ENCODE results near the gene VWA5B2.

VWA5B2 gene

GRCh38 chr3:184242297-184242685, 12.9 kb downstream of the VWA5B2 start:
- H3K4me3 ChIP-seq (ENCODE audit: low read depth, low read length), result no peak overlapping the region
- in situ Hi-C loops (cut with HindIII; ENCODE audit: low sequenced_read_pairs), result loop anchor here (25.0 kb wide), 1 partner anchor 355 kb away; the partner anchor contains the start of gene PARL
- TF ChIP-seq CTCF (IDR thresholded peaks at IDR 0.05; ENCODE audit: low read depth, low read length, missing control alignments), result no peak
- no peak for DNase-seq (ENCODE audit: low read depth)

GRCh38 chr3:184248454-184249411, 19.3 kb downstream of the VWA5B2 start, which contains the start of gene ALG3:
ALG3 (minus strand) TSS chr3:184248962; CDS start chr3:184248940, 22 bp downstream.
- DNase-seq (ENCODE audit: low read depth), result peak; percentile 78
- H3K4me3 ChIP-seq (ENCODE audit: low read depth, low read length), result peak within 1 kb of the TSS; percentile 95
- TF ChIP-seq CTCF (IDR thresholded peaks at IDR 0.05; ENCODE audit: low read depth, low read length, missing control alignments), result no peak
- in situ Hi-C loops (cut with HindIII; ENCODE audit: low sequenced_read_pairs), result loop anchor here (25.0 kb wide), 1 partner anchor 361 kb away; the partner anchor contains the start of gene PARL

- in situ Hi-C loops (cut with HindIII; ENCODE audit: low sequenced_read_pairs), result loop anchor here (25.0 kb wide), 1 partner anchor 362 kb away; the partner anchor contains the start of gene PARL
- peak within 1 kb of the TSS; percentile 95 for H3K4me3 ChIP-seq (ENCODE audit: low read depth, low read length)
- TF ChIP-seq CTCF (IDR thresholded peaks at IDR 0.05; ENCODE audit: low read depth, low read length, missing control alignments), result peak; percentile 51
- DNase-seq (ENCODE audit: low read depth), result peak; percentile 95
These were observed 20.2 kb downstream of the VWA5B2 start, which contains the start of gene EEF1AKMT4 for GRCh38 chr3:184249412-184250166. EEF1AKMT4 (plus strand) TSS chr3:184249672; CDS start chr3:184249695, 23 bp downstream.

GRCh38 chr3:184250167-184250828, 20.9 kb downstream of the VWA5B2 start:
- DNase-seq (ENCODE audit: low read depth), result peak; percentile 72
- peak; percentile 97 for TF ChIP-seq CTCF (IDR thresholded peaks at IDR 0.05; ENCODE audit: low read depth, low read length, missing control alignments)
- in situ Hi-C loops (cut with HindIII; ENCODE audit: low sequenced_read_pairs), result no loop called here
- H3K4me3 ChIP-seq (ENCODE audit: low read depth, low read length), result peak overlapping the region; percentile 95

- DNase-seq (ENCODE audit: low read depth), result no peak
- no peak overlapping the region for H3K4me3 ChIP-seq (ENCODE audit: low read depth, low read length)
- in situ Hi-C loops (cut with HindIII; ENCODE audit: low sequenced_read_pairs), result no loop called here
- no peak for TF ChIP-seq CTCF (IDR thresholded peaks at IDR 0.05; ENCODE audit: low read depth, low read length, missing control alignments)
These were observed 26.1 kb downstream of the VWA5B2 start for GRCh38 chr3:184255291-184256039.

Measured in astrocyte of the cerebellum (primary cell).